Calu3 (cell line): Measurements from ENCODE around the gene KLRD1. TPM values are rescaled to one million over a fixed set of nuclear protein-coding genes. Genes with fewer than 3 reads are reported as not detected.
A peak's percentile ranks its signal among the peaks of the same experiment; 100 is the strongest.

Experiments used
- BruUV-seq: library from RNA; stranded (reverse); fragments of 400-500 nt; replicated peaks from 2 replicates; lab custom pipeline; 2021; lab: Mats Ljungman, UMichigan
- CTCF ChIA-PET: fragments of 300-600 bp; sonication (Branson Sonifier 250); formaldehyde crosslinking; loops from one replicate; lab custom pipeline; 2022; ENCODE audit warnings: antibody characterized with exemption; lab: Charles Lee
- DNase-seq: peaks from one replicate; pipeline ENCODE4 v3.0.0; 2022
- H3K27ac Mint-ChIP-seq: one replicate; pipeline ENCODE4 v1.8.0; 2022; ENCODE audit warnings: mixed read lengths; ENCODE audit not compliant: unreplicated experiment
- H3K27me3 Mint-ChIP-seq: one replicate; pipeline ENCODE4 v1.8.0; 2022; ENCODE audit warnings: mixed read lengths; ENCODE audit not compliant: unreplicated experiment
- H3K36me3 Mint-ChIP-seq: one replicate; pipeline ENCODE4 v1.8.0; 2022; ENCODE audit warnings: mild to moderate bottlenecking, moderate library complexity, mixed read lengths; ENCODE audit not compliant: insufficient read depth, unreplicated experiment
- H3K4me1 Mint-ChIP-seq: one replicate; pipeline ENCODE4 v1.8.0; 2022; ENCODE audit warnings: mild to moderate bottlenecking, low read depth, mixed read lengths; ENCODE audit not compliant: unreplicated experiment
- H3K4me3 Mint-ChIP-seq: one replicate; pipeline ENCODE4 v1.8.0; 2022; ENCODE audit warnings: mild to moderate bottlenecking, low read depth, moderate library complexity, mixed read lengths; ENCODE audit not compliant: unreplicated experiment
- H3K9me3 Mint-ChIP-seq: one replicate; pipeline ENCODE4 v1.8.0; 2022; ENCODE audit warnings: low read depth, mixed read lengths; ENCODE audit not compliant: unreplicated experiment
- CTCF ChIP-seq: fragments of 200-600 bp; IDR thresholded peaks from one replicate; pipeline ENCODE4 v1.8.0; 2022; ENCODE audit warnings: antibody characterized with exemption; ENCODE audit not compliant: unreplicated experiment
- intact Hi-C: fragments of 100-400 bp; cut with micrococcal nuclease; formaldehyde crosslinking; loops from one replicate; pipeline ENCODE4 v1.10.0; 2022; ENCODE audit not compliant: unreplicated experiment
- total RNA-seq: library from RNA; stranded (reverse); gene quantifications from 2 replicates; pipeline ENCODE4 v1.2.3, GENCODE V29; 2022

The KLRD1 gene
- total RNA-seq, 1 experiment from 2014 or later: 0.14 TPM

- no peaks in the 10 kb centered on the region for H3K9me3 Mint-ChIP-seq
- no peak for TF ChIP-seq CTCF
- H3K4me3 Mint-ChIP-seq: no peak overlapping the region
- H3K36me3 Mint-ChIP-seq: peaks cover 14% of the 10 kb centered on the region
- intact Hi-C loops: no loop called here
- H3K4me1 Mint-ChIP-seq: peaks cover 34% of the 10 kb centered on the region
- H3K27me3 Mint-ChIP-seq: no peaks in the 10 kb centered on the region
- H3K27ac Mint-ChIP-seq: no peak overlapping the region
- no peak for DNase-seq
- CTCF ChIA-PET: no interaction called here
- no TSS peak for BruUV-seq
These were observed 51.3 kb downstream of the KLRD1 start for GRCh38 chr12:10358969-10359368.

GRCh38 chr12:10361084-10361483, 53.4 kb downstream of the KLRD1 start:
- TF ChIP-seq CTCF: no peak
- DNase-seq: peak; percentile 54
- Mint-ChIP-seq H3K4me3 (peak overlapping the region; percentile 48), H3K4me1 (peaks cover 34% of the 10 kb centered on the region), H3K9me3 (no peaks in the 10 kb centered on the region), H3K27ac (no peak overlapping the region), H3K27me3 (no peaks in the 10 kb centered on the region), H3K36me3 (peaks cover 14% of the 10 kb centered on the region)
- BruUV-seq: no TSS peak
- CTCF ChIA-PET: interaction anchor here (0.5 kb wide), 1 partner anchor 24 kb away, joined by 4 read pairs; no protein-coding TSS in a partner anchor
- intact Hi-C loops: loop anchor here (2.0 to 10.0 kb wide), 3 partner anchors 34 to 314 kb away; partner anchors contain the start of gene STYK1

GRCh38 chr12:10361622-10362021, 54.0 kb downstream of the KLRD1 start:
- DNase-seq: no peak
- Mint-ChIP-seq H3K4me3 (peak overlapping the region; percentile 48), H3K4me1 (peaks cover 34% of the 10 kb centered on the region), H3K27me3 (no peaks in the 10 kb centered on the region), H3K36me3 (peaks cover 14% of the 10 kb centered on the region), H3K9me3 (no peaks in the 10 kb centered on the region), H3K27ac (no peak overlapping the region)
- BruUV-seq: no TSS peak
- CTCF ChIA-PET: no interaction called here
- no peak for TF ChIP-seq CTCF
- intact Hi-C loops: loop anchor here (2.0 to 10.0 kb wide), 3 partner anchors 33 to 313 kb away; partner anchors contain the start of gene STYK1

GRCh38 chr12:10362325-10362724, 54.7 kb downstream of the KLRD1 start:
- no peaks in the 10 kb centered on the region for H3K27me3 Mint-ChIP-seq
- no peak for DNase-seq
- TF ChIP-seq CTCF: no peak
- peaks cover 34% of the 10 kb centered on the region for H3K4me1 Mint-ChIP-seq
- H3K27ac Mint-ChIP-seq: no peak overlapping the region
- H3K36me3 Mint-ChIP-seq: peaks cover 14% of the 10 kb centered on the region
- intact Hi-C loops: loop anchor here (10.0 kb wide), 2 partner anchors 128 to 312 kb away; partner anchors contain the start of gene STYK1
- CTCF ChIA-PET: interaction anchor here (0.6 kb wide), 1 partner anchor 119 kb away, joined by 5 read pairs; no protein-coding TSS in a partner anchor
- no TSS peak for BruUV-seq
- no peaks in the 10 kb centered on the region for H3K9me3 Mint-ChIP-seq
- H3K4me3 Mint-ChIP-seq: no peak overlapping the region
